ENCODE data around the gene FAM210A. TPM values are rescaled to one million over a fixed set of nuclear protein-coding genes. Genes with fewer than 3 reads are reported as not detected.
"Not testable (repeated sequence)": the region's sequence is repeated elsewhere in the genome, so short reads cannot be mapped to it uniquely, and the experiment has no call there.

FAM210A gene
- total and polyA plus RNA-seq, 3 experiments from 2014 or later = 15.5 to 38.8 (median 38.3) TPM

GRCh38 chr18:13696961-13697360, 29.4 kb downstream of the FAM210A start:
- POLR2A ChIA-PET = no interaction called here
- no peak overlapping the region for H3K4me3 Mint-ChIP-seq

GRCh38 chr18:13695337-13695736, 31.0 kb downstream of the FAM210A start:
- H3K4me3 ChIP-seq (ENCODE audit: low read length); H3K4me1 ChIP-seq (ENCODE audit: insufficient read depth, low read length); H3K27me3 Mint-ChIP-seq; H3K27ac ChIP-seq (ENCODE audit: low read depth, low read length); DNase-seq; H3K36me3 ChIP-seq (ENCODE audit: insufficient read depth, low read length); POLR2A ChIA-PET; H3K4me3 Mint-ChIP-seq; CTCF ChIA-PET; H3K27me3 ChIP-seq (ENCODE audit: insufficient read depth, low read length, poor library complexity, severe bottlenecking); H3K27ac Mint-ChIP-seq; H3K9me3 ChIP-seq (ENCODE audit: low read length): not testable (repeated sequence)
- H3K4me1 Mint-ChIP-seq = peaks cover 24 to 56% (median 48%) of the 10 kb centered on the region in 3 donors
- H3K36me3 Mint-ChIP-seq = peaks cover 2 to 53% (median 4%) of the 10 kb centered on the region in 3 donors
- peaks cover 0 to 35% (median 11%) of the 10 kb centered on the region in 5 donors for H3K9me3 Mint-ChIP-seq

More at GRCh38 chr18:13696961-13697360, 29.4 kb downstream of the FAM210A start:
- no peak overlapping the region for H3K27ac Mint-ChIP-seq
- H3K4me3 ChIP-seq (ENCODE audit: low read length) = no peak overlapping the region
- H3K27me3 Mint-ChIP-seq = no peaks in the 10 kb centered on the region
- H3K4me1 ChIP-seq (ENCODE audit: insufficient read depth, low read length) = no peaks in the 10 kb centered on the region
- H3K36me3 Mint-ChIP-seq = peaks cover 4 to 47% (median 4%) of the 10 kb centered on the region in 3 donors
- peaks cover 0 to 38% (median 17%) of the 10 kb centered on the region in 5 donors for H3K9me3 Mint-ChIP-seq
- no peak for DNase-seq
- H3K36me3 ChIP-seq (ENCODE audit: insufficient read depth, low read length) = no peaks in the 10 kb centered on the region
- no peak overlapping the region for H3K27ac ChIP-seq (ENCODE audit: low read depth, low read length)
- peaks cover 18 to 47% (median 39%) of the 10 kb centered on the region in 3 donors for H3K4me1 Mint-ChIP-seq
- CTCF ChIA-PET = no interaction called here
- no peaks in the 10 kb centered on the region for H3K27me3 ChIP-seq (ENCODE audit: insufficient read depth, low read length, poor library complexity, severe bottlenecking)
- no peaks in the 10 kb centered on the region for H3K9me3 ChIP-seq (ENCODE audit: low read length)

- H3K36me3 ChIP-seq (ENCODE audit: insufficient read depth, low read length); H3K27ac ChIP-seq (ENCODE audit: low read depth, low read length); CTCF ChIA-PET; H3K4me3 Mint-ChIP-seq; H3K27ac Mint-ChIP-seq; H3K4me3 ChIP-seq (ENCODE audit: low read length); H3K9me3 ChIP-seq (ENCODE audit: low read length); DNase-seq; H3K27me3 ChIP-seq (ENCODE audit: insufficient read depth, low read length, poor library complexity, severe bottlenecking); H3K27me3 Mint-ChIP-seq; POLR2A ChIA-PET; H3K4me1 ChIP-seq (ENCODE audit: insufficient read depth, low read length): not testable (repeated sequence)
- H3K9me3 Mint-ChIP-seq = peaks cover 0 to 22% (median 5%) of the 10 kb centered on the region in 5 donors
- H3K4me1 Mint-ChIP-seq = peaks cover 30 to 73% (median 48%) of the 10 kb centered on the region in 3 donors
- peaks cover 8 to 27% (median 10%) of the 10 kb centered on the region in 3 donors for H3K36me3 Mint-ChIP-seq
Observed at GRCh38 chr18:13690060-13690459, 36.3 kb downstream of the FAM210A start.

GRCh38 chr18:13688191-13689136, 37.9 kb downstream of the FAM210A start:
- Mint-ChIP-seq H3K9me3 (peaks cover 0 to 11% (median 5%) of the 10 kb centered on the region in 5 donors), H3K27me3 (no peaks in the 10 kb centered on the region), H3K27ac (peak overlapping the region in 2 of 8 donors; percentile 78 to 94), H3K4me1 (peaks cover 30 to 76% (median 48%) of the 10 kb centered on the region in 3 donors), H3K4me3 (no peak overlapping the region), H3K36me3 (peaks cover 8 to 18% (median 10%) of the 10 kb centered on the region in 3 donors)
- Histone ChIP-seq H3K4me1 (ENCODE audit: insufficient read depth, low read length) (no peaks in the 10 kb centered on the region), H3K27ac (ENCODE audit: low read depth, low read length) (no peak overlapping the region), H3K27me3 (ENCODE audit: insufficient read depth, low read length, poor library complexity, severe bottlenecking) (no peaks in the 10 kb centered on the region), H3K36me3 (ENCODE audit: insufficient read depth, low read length) (no peaks in the 10 kb centered on the region), H3K9me3 (ENCODE audit: low read length) (no peaks in the 10 kb centered on the region), H3K4me3 (ENCODE audit: low read length) (no peak overlapping the region)
- CTCF ChIA-PET = interaction anchor here (0.6 kb wide), 1 partner anchor 67 kb away, joined by 3 read pairs; no protein-coding TSS in a partner anchor
- DNase-seq = no peak
- POLR2A ChIA-PET = no interaction called here

GRCh38 chr18:13684546-13684945, 41.8 kb downstream of the FAM210A start:
- no peaks in the 10 kb centered on the region for H3K27me3 Mint-ChIP-seq
- Histone ChIP-seq H3K4me3 (ENCODE audit: low read length) (no peak overlapping the region), H3K27ac (ENCODE audit: low read depth, low read length) (no peak overlapping the region), H3K27me3 (ENCODE audit: insufficient read depth, low read length, poor library complexity, severe bottlenecking) (no peaks in the 10 kb centered on the region), H3K9me3 (ENCODE audit: low read length) (no peaks in the 10 kb centered on the region), H3K4me1 (ENCODE audit: insufficient read depth, low read length) (no peaks in the 10 kb centered on the region), H3K36me3 (ENCODE audit: insufficient read depth, low read length) (peaks cover 3% of the 10 kb centered on the region)
- H3K4me3 Mint-ChIP-seq = no peak overlapping the region
- H3K9me3 Mint-ChIP-seq = no peaks in the 10 kb centered on the region
- no peak for DNase-seq
- ChIA-PET CTCF (no interaction called here), POLR2A (no interaction called here)
- H3K4me1 Mint-ChIP-seq = peaks cover 19 to 63% (median 25%) of the 10 kb centered on the region in 3 donors
- no peak overlapping the region for H3K27ac Mint-ChIP-seq
- H3K36me3 Mint-ChIP-seq = peaks cover 4 to 31% (median 12%) of the 10 kb centered on the region in 3 donors

GRCh38 chr18:13681701-13682100, 44.7 kb downstream of the FAM210A start:
- Histone ChIP-seq H3K27ac (ENCODE audit: low read depth, low read length) (no peak overlapping the region), H3K9me3 (ENCODE audit: low read length) (no peaks in the 10 kb centered on the region), H3K27me3 (ENCODE audit: insufficient read depth, low read length, poor library complexity, severe bottlenecking) (no peaks in the 10 kb centered on the region), H3K36me3 (ENCODE audit: insufficient read depth, low read length) (peaks cover 3% of the 10 kb centered on the region), H3K4me1 (ENCODE audit: insufficient read depth, low read length) (no peaks in the 10 kb centered on the region), H3K4me3 (ENCODE audit: low read length) (no peak overlapping the region)
- ChIA-PET CTCF (no interaction called here), POLR2A (no interaction called here)
- Mint-ChIP-seq H3K9me3 (no peaks in the 10 kb centered on the region), H3K4me1 (peaks cover 6 to 38% (median 13%) of the 10 kb centered on the region in 3 donors), H3K27me3 (no peaks in the 10 kb centered on the region), H3K4me3 (no peak overlapping the region), H3K36me3 (peaks cover 2 to 25% (median 4%) of the 10 kb centered on the region in 3 donors), H3K27ac (no peak overlapping the region)
- DNase-seq = no peak

GRCh38 chr18:13680612-13681011, 45.7 kb downstream of the FAM210A start:
- Histone ChIP-seq H3K27me3 (ENCODE audit: insufficient read depth, low read length, poor library complexity, severe bottlenecking) (no peaks in the 10 kb centered on the region), H3K4me1 (ENCODE audit: insufficient read depth, low read length) (no peaks in the 10 kb centered on the region), H3K4me3 (ENCODE audit: low read length) (no peak overlapping the region), H3K36me3 (ENCODE audit: insufficient read depth, low read length) (peaks cover 3% of the 10 kb centered on the region), H3K9me3 (ENCODE audit: low read length) (no peaks in the 10 kb centered on the region), H3K27ac (ENCODE audit: low read depth, low read length) (no peak overlapping the region)
- H3K27me3 Mint-ChIP-seq = no peaks in the 10 kb centered on the region
- H3K27ac Mint-ChIP-seq = no peak overlapping the region
- ChIA-PET CTCF (no interaction called here), POLR2A (no interaction called here)
- peaks cover 3 to 28% (median 6%) of the 10 kb centered on the region in 3 donors for H3K4me1 Mint-ChIP-seq
- no peak overlapping the region for H3K4me3 Mint-ChIP-seq
- H3K9me3 Mint-ChIP-seq = no peaks in the 10 kb centered on the region
- no peak for DNase-seq
- H3K36me3 Mint-ChIP-seq = peaks cover 2 to 25% (median 4%) of the 10 kb centered on the region in 3 donors

GRCh38 chr18:13677350-13677749, 49.0 kb downstream of the FAM210A start:
- DNase-seq; H3K27ac Mint-ChIP-seq; H3K4me3 ChIP-seq (ENCODE audit: low read length); H3K27me3 ChIP-seq (ENCODE audit: insufficient read depth, low read length, poor library complexity, severe bottlenecking); H3K4me1 ChIP-seq (ENCODE audit: insufficient read depth, low read length); H3K9me3 Mint-ChIP-seq; H3K27me3 Mint-ChIP-seq; H3K4me1 Mint-ChIP-seq; H3K27ac ChIP-seq (ENCODE audit: low read depth, low read length); CTCF ChIA-PET; H3K9me3 ChIP-seq (ENCODE audit: low read length); H3K36me3 ChIP-seq (ENCODE audit: insufficient read depth, low read length); H3K4me3 Mint-ChIP-seq: not testable (repeated sequence)
- peaks cover 0 to 20% (median 2%) of the 10 kb centered on the region in 3 donors for H3K36me3 Mint-ChIP-seq
- POLR2A ChIA-PET = interaction anchor here (1.0 kb wide), 1 partner anchor 65 kb away, joined by 3 read pairs; no protein-coding TSS in a partner anchor

Measured in CD8-positive, alpha-beta memory T cell (primary cell).